Thyroid gland (tissue), 4 donors: Measurements from ENCODE around the gene DEPP1. TPM values are rescaled to one million over a fixed set of nuclear protein-coding genes. Genes with fewer than 3 reads are reported as not detected.

Experiments used
- DNase-seq, 2 donors: peaks; one replicate each; pipeline ENCODE4 v3.0.0-alpha.2; 2019
- H3K27ac ChIP-seq, 3 donors: fragments of 200-600 bp; sonication (generic); 1 replicate in 2 of 3; 2 replicates in 1 of 3; pipeline ENCODE4 v1.5.1; 2016 to 2019; ENCODE audit warnings: mild to moderate bottlenecking in 1 of 3, moderate library complexity in 1 of 3
- H3K27me3 ChIP-seq: fragments of 200-600 bp; sonication (generic); one replicate; pipeline ENCODE4 v1.5.1; 2019
- H3K36me3 ChIP-seq, 2 donors: fragments of 200-600 bp; sonication (generic); one replicate each; pipeline ENCODE4 v1.5.1; 2016 to 2019
- H3K4me1 ChIP-seq, 2 donors: fragments of 200-600 bp; sonication (generic); one replicate each; pipeline ENCODE4 v1.5.1; 2017 to 2019
- H3K4me3 ChIP-seq, 3 donors: fragments of 200-600 bp; sonication (generic); replicated peaks in 1 of 3; 1 replicate in 2 of 3; 2 replicates in 1 of 3; pipeline ENCODE4 v1.5.1; 2016; ENCODE audit warnings: mild to moderate bottlenecking in 1 of 3
- H3K9me3 ChIP-seq: fragments of 200-600 bp; sonication (generic); one replicate; pipeline ENCODE4 v1.5.1; 2017
- POLR2A ChIP-seq, 2 donors: fragments of 450-650 bp; IDR thresholded peaks; one replicate each; pipeline ENCODE4 v1.6.1; 2017; ENCODE audit warnings: antibody characterized with exemption in 2 of 2, mild to moderate bottlenecking in 2 of 2, moderate library complexity in 1 of 2
- WGBS, 2 donors: methylation state at CpG; one replicate each; pipeline ENCODE4 v1.1.5; 2017; 5-methylcytosine and 5-hydroxymethylcytosine counted together
- intact Hi-C: fragments of 100-400 bp; cut with DNase I; formaldehyde crosslinking; loops from one replicate; pipeline ENCODE4 v1.15.1; 2023
- total RNA-seq, 4 donors: library from RNA; depleted of rRNA; stranded (reverse); fragments of >200 nt; gene quantifications; one replicate each; pipeline ENCODE4 v1.2.3, GENCODE V29; 2016
- TF ChIP-seq, protein P1 (sequence below), 6 experiments: fragments of 200-600 bp in 3 of 6; fragments of 450-650 bp in 3 of 6; sonication (generic) in 3 of 6; IDR thresholded peaks; one replicate each; pipeline ENCODE4 v1.5.1; 2016 to 2019; ENCODE audit warnings: antibody characterized with exemption in 6 of 6, mild to moderate bottlenecking in 2 of 6, inconsistent platforms in 1 of 6, moderate library complexity in 1 of 6

The DEPP1 gene
- total RNA-seq, 4 donors from 2014 or later, result 45.1 to 518 (median 182) TPM

DNA sequence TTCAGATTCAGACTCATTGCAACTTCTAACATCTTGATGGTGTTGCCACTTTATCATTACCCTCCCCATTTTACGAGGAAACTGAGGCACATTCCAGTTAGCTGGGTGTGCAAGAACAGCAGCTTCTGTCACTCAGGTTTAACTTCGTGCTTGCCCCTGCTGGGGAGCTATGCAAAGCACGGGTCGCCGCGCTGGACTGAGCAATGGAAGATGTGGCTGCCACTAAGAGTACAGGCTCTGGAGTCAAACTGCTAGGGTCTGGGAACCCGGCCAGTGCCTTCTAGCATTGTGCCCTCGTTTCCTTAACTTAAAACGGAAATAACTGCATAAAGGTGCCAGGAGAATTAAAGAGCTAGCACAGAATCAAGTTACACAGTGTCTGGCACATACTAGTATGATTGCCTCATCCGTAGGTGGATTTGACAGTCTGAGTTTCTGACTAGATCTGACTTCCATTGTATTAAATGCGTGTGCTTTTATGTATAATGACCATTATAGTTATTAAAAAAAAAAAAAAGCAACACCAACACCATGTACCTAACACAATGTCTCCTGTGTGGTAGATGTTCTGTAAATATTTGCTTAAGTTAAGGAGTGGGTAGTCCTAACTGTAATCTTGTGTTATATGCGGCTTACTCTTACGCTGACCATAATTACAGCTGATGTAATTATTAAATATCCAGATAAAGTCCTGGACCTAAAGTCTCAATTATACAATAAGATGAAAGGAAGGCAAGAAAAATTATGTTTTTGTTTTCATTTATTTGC, 23.0 kb upstream of the DEPP1 start:
- Histone ChIP-seq H3K27ac (peak overlapping the region; percentile 92 to 97 (median 94)), H3K4me3 (peak overlapping the region; percentile 8 to 53 (median 52)), H3K27me3 (no peaks in the 10 kb centered on the region), H3K4me1 (peaks cover 25 to 45% of the 10 kb centered on the region in 2 donors), H3K36me3 (peaks cover 7 to 12% of the 10 kb centered on the region in 2 donors), H3K9me3 (no peaks in the 10 kb centered on the region)
- intact Hi-C loops, result loop anchor here (10.0 kb wide), 1 partner anchor 233 kb away; no protein-coding TSS in a partner anchor
- DNase-seq, result peak; percentile 94 to 95
- peak in 1 of 2 donors; percentile 61 for TF ChIP-seq POLR2A (IDR thresholded peaks at IDR 0.05)
- TF ChIP-seq, protein P1, sequence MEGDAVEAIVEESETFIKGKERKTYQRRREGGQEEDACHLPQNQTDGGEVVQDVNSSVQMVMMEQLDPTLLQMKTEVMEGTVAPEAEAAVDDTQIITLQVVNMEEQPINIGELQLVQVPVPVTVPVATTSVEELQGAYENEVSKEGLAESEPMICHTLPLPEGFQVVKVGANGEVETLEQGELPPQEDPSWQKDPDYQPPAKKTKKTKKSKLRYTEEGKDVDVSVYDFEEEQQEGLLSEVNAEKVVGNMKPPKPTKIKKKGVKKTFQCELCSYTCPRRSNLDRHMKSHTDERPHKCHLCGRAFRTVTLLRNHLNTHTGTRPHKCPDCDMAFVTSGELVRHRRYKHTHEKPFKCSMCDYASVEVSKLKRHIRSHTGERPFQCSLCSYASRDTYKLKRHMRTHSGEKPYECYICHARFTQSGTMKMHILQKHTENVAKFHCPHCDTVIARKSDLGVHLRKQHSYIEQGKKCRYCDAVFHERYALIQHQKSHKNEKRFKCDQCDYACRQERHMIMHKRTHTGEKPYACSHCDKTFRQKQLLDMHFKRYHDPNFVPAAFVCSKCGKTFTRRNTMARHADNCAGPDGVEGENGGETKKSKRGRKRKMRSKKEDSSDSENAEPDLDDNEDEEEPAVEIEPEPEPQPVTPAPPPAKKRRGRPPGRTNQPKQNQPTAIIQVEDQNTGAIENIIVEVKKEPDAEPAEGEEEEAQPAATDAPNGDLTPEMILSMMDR (IDR thresholded peaks at IDR 0.05), result peak in 3 of 6 experiments; percentile 8 to 53 (median 26)
- WGBS, 2 donors, result 12 to 15% methylated on average over 10 to 13 of the region's 13 CpGs

DNA sequence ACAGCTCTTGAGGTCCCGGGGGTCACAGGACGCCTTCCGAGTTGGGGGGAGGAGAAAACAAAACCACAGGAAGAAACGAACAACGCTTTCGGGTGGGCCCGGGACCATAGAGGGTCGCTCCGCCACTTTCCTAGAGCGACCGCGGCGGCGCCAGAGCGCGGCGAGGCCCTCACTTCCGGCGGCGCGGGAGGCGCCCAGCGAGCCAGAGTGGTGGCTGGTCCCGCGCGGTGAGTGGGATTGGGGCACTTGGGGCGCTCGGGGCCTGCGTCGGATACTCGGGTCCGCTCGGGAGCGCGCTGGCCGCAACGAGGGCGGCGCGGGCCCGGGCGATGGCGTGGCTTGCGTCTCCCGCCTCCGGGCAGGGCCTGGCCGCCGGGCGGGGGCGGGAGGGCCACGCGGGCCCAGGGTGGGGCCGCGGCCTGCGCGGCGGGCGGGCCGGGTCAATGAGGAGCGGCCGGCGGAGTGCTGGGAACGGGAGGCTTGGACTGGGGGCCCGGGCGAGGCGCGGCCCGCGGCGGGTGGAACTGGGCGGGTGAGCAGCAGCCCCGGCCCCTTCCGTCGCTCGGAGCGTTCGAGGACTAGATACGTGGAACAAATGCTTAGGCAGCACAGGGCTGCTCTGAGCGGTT, 22.3 kb upstream of the DEPP1 start, which contains the start of gene ZNF22:
TSS of gene ZNF22 (plus strand) at position 172 of the 629 bp plus-strand sequence. CDS start 2,446 bp downstream, outside the sequence.
- WGBS, 2 donors, result 1 to 2% methylated on average over 20 to 29 of the region's 79 CpGs
- TF ChIP-seq POLR2A (IDR thresholded peaks at IDR 0.05), result peak in 1 of 2 donors; percentile 60
- TF ChIP-seq, protein P1 (IDR thresholded peaks at IDR 0.05), result peak in 2 of 6 experiments; percentile 11 to 14
- Histone ChIP-seq H3K36me3 (peaks cover 7 to 12% of the 10 kb centered on the region in 2 donors), H3K4me1 (peaks cover 32 to 52% of the 10 kb centered on the region in 2 donors), H3K4me3 (peak within 1 kb of the TSS; percentile 8 to 53 (median 52)), H3K27ac (peak within 1 kb of the TSS; percentile 92 to 97 (median 94)), H3K9me3 (no peaks in the 10 kb centered on the region), H3K27me3 (no peaks in the 10 kb centered on the region)
- intact Hi-C loops, result loop anchor here (10.0 kb wide), 1 partner anchor 234 kb away; no protein-coding TSS in a partner anchor
- peak; percentile 58 to 64 for DNase-seq

DNA sequence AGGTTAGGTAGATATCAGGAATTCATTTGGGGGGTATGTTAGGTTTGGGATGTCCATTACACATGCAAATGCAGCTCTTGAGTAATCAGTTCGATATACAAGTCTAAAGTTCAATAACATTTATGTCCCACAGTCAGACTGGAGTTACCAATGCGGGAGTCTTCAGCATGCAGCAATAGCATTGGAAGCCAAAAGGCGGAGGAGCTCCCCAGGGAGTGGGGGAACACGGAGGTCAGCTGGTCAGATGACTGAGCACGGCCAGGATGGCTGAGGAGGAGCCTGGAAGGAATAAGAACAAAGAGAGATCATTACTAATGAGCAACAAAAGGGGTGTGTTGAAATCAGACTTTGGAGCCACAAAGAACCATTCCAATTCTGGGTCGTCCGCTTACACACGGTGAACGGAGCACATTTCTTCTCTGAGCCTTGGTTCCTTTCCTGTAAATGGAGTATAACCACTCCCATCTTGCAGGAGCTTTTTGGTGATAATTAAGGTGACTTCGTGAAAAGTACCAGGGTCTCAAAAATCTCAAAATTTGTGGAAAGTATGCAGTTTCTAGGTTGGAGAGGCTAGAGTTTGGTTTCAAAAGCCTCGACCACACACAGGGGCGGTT, 21.6 kb upstream of the DEPP1 start:
- H3K4me3 ChIP-seq, result peak overlapping the region in 2 of 3 donors; percentile 18 to 52
- no peaks in the 10 kb centered on the region for H3K27me3 ChIP-seq
- peak; percentile 39 to 40 for DNase-seq
- H3K27ac ChIP-seq, result peak overlapping the region; percentile 92 to 97 (median 94)
- TF ChIP-seq POLR2A (IDR thresholded peaks at IDR 0.05), result no peak
- TF ChIP-seq, protein P1 (IDR thresholded peaks at IDR 0.05), result no peak
- WGBS, 2 donors, result 45 to 47% methylated on average over 12 of the region's 12 CpGs
- intact Hi-C loops, result loop anchor here (10.0 kb wide), 1 partner anchor 235 kb away; no protein-coding TSS in a partner anchor
- peaks cover 36 to 58% of the 10 kb centered on the region in 2 donors for H3K4me1 ChIP-seq
- peaks cover 7 to 12% of the 10 kb centered on the region in 2 donors for H3K36me3 ChIP-seq
- H3K9me3 ChIP-seq, result no peaks in the 10 kb centered on the region

DNA sequence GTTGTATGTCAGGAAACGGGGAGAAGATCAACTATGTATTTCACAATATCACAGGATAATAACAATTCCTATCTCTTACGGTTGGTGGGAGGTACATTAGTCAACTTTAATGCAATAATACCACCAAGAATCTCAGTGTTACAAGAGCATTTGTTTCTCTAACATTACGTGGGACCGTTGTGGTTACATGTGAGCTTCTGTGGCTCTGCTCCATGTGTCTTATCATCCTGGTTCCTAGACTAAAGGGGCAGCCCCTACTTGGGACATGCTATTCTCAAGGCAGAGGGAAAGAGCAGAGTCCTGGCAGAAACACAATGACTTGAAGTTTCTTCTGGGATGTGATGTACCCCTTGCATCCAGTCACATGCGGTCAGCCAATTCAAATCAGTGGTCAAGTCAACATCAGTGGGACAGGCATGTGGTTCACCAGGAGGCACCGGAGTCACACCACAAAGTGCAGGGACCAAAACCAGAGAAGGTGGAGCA, 19.6 kb upstream of the DEPP1 start:
- 85 to 89% methylated on average over 5 to 6 of the region's 6 CpGs for WGBS, 2 donors
- peaks cover 42 to 73% of the 10 kb centered on the region in 2 donors for H3K4me1 ChIP-seq

More for the DNA sequence above, 19.6 kb upstream of the DEPP1 start:
- no peak for TF ChIP-seq POLR2A (IDR thresholded peaks at IDR 0.05)
- TF ChIP-seq, protein P1 (IDR thresholded peaks at IDR 0.05), result no peak
- DNase-seq, result peak in 1 of 2 donors; percentile 32
- no peaks in the 10 kb centered on the region for H3K27me3 ChIP-seq
- H3K4me3 ChIP-seq, result no peak overlapping the region
- H3K27ac ChIP-seq, result peak overlapping the region; percentile 42 to 92 (median 74)
- intact Hi-C loops, result no loop called here
- H3K36me3 ChIP-seq, result peaks cover 9 to 10% of the 10 kb centered on the region in 2 donors
- H3K9me3 ChIP-seq, result no peaks in the 10 kb centered on the region
